PFSK-1 (cell line): ENCODE data around the gene CHST5.

Experiments
- FOXP2 ChIP-seq: optimal IDR thresholded peaks from 2 replicates; pipeline ENCODE3; 2011; ENCODE audit warnings: borderline replicate concordance, control low read depth, inconsistent platforms; ENCODE audit not compliant: insufficient read depth; ENCODE audit errors: extremely low read length, extremely low read depth
- POLR2AphosphoS5 ChIP-seq: IDR thresholded peaks from 2 replicates; pipeline ENCODE4 v1.6.1; 2012; ENCODE audit warnings: low read depth, mild to moderate bottlenecking, control low read depth, low read length, moderate library complexity
- REST ChIP-seq, 2 experiments: IDR thresholded peaks; 2 replicates each; pipeline versions ENCODE4 v1.6.1 to v1.8.0; 2011 to 2012; ENCODE audit warnings: low read depth in 2 of 2, low read length in 2 of 2, control low read depth in 1 of 2, inconsistent platforms in 1 of 2, mild to moderate bottlenecking in 1 of 2, moderate library complexity in 1 of 2; ENCODE audit not compliant: insufficient read depth in 1 of 2
- SIN3A ChIP-seq: IDR thresholded peaks from 2 replicates; pipeline ENCODE4 v1.6.1; 2012; ENCODE audit warnings: mild to moderate bottlenecking, low read length, moderate library complexity, borderline replicate concordance; ENCODE audit not compliant: insufficient read depth
- TAF1 ChIP-seq: IDR thresholded peaks from 2 replicates; pipeline ENCODE4 v1.6.1; 2012; ENCODE audit warnings: low read length, control low read depth, borderline replicate concordance; ENCODE audit not compliant: insufficient read depth

CHST5 gene

DNA sequence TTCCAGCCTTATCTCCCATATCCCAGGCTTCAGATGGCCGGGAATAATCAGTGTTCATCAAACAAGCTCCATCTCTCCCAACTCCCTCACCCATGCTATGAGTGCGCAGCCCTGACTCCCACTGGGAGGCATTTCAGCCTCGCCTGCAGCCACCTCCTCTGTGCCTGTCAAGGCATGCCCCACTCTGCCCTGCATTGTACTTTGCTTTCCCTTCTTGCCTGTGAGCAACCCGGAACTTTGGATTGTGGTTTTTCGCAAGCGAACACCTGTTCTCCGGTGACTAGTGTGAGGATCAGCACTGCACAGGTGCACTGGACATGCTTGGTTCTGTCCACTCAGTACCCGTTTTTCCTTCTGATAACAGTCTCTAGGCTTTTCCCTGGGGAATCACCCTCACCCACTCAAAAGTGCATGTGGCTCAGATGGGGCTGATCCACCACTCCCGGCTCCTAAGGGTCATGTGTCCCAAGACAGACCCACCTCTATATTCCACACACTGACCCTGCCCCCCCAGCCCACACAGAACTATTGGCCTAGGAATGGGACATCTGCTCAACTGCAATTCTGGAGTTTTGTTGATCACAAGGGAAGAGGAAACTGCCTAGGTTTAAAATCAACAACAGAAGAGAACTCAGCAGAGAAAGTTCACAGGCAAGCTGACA, 49.8 kb downstream of the CHST5 start:
- TF ChIP-seq POLR2AphosphoS5 (no peak), SIN3A (no peak), REST (IDR thresholded peaks at IDR 0.05; ENCODE audit: insufficient read depth in 1 of 2, low read depth in 2 of 2, low read length in 2 of 2) (no peak), TAF1 (no peak), FOXP2 (no peak)

DNA sequence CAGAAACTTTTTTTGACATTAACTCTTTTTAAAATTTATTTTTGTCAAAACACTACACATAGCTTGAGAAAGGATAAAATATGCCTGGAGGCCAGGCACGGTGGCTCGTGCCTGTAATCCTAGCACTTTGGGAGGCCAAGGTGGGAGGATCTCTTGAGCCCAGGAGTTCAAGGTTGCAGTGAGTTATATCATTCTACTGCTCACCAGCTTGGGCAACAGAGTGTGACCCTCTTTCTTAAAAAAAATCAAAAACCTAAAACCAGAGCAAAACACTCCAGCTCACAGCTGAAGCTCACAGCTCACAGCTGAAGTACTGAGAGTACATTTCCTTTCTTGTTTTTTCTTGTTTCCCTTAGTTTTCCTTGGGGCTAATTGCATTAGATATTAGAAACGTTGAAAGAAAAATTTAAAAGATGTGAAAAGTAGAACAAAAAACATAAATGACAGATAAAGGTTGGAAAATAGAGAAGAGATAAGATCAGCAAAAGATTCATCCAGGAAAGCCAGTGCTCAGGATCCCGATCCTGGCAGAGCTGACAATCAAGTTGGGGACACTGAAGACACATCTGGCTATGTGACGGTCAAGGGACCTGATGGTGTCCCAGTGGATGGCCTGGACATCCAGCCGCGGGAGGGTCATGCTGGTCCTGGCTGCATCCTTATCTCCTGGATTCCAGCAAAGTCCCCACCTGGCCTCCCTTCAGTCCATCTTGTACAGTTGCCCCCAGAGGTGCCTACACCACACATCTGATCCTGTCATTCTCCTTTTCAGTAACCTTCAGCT, 50.5 kb downstream of the CHST5 start:
- TF ChIP-seq REST (IDR thresholded peaks at IDR 0.05; ENCODE audit: insufficient read depth in 1 of 2, low read depth in 2 of 2, low read length in 2 of 2) (no peak), TAF1 (no peak), POLR2AphosphoS5 (no peak), SIN3A (no peak), FOXP2 (no peak)

- TF ChIP-seq POLR2AphosphoS5 (no peak), REST (IDR thresholded peaks at IDR 0.05; ENCODE audit: insufficient read depth in 1 of 2, low read depth in 2 of 2, low read length in 2 of 2) (no peak), TAF1 (no peak), SIN3A (no peak), FOXP2 (no peak)
Observed at GRCh38 chr16:75483222-75483621, 52.7 kb downstream of the CHST5 start.

- no peak for TF ChIP-seq TAF1
- no peak for TF ChIP-seq REST (IDR thresholded peaks at IDR 0.05; ENCODE audit: insufficient read depth in 1 of 2, low read depth in 2 of 2, low read length in 2 of 2)
Observed at GRCh38 chr16:75482434-75483205, 53.3 kb downstream of the CHST5 start.
